ENCODE measurements around the gene MRPS34.

Gene MRPS34

GRCh38 chr16:1818204-1818872 lies 45.4 kb upstream of the MRPS34 start:
- no peak overlapping the region for H3K4me3 ChIP-seq (ENCODE audit: low read depth, low read length)
- TF ChIP-seq CTCF (IDR thresholded peaks at IDR 0.05; ENCODE audit: control insufficient read depth, extremely low read depth, insufficient read depth) = no peak
- no peak for DNase-seq (ENCODE audit: low read depth)

GRCh38 chr16:1817716-1818115 lies 44.8 kb upstream of the MRPS34 start:
- H3K4me3 ChIP-seq (ENCODE audit: low read depth, low read length) = no peak overlapping the region
- no peak for TF ChIP-seq CTCF (IDR thresholded peaks at IDR 0.05; ENCODE audit: control insufficient read depth, extremely low read depth, insufficient read depth)
- DNase-seq (ENCODE audit: low read depth) = no peak

GRCh38 chr16:1817276-1817589 lies 44.3 kb upstream of the MRPS34 start:
- no peak overlapping the region for H3K4me3 ChIP-seq (ENCODE audit: low read depth, low read length)
- TF ChIP-seq CTCF (IDR thresholded peaks at IDR 0.05; ENCODE audit: control insufficient read depth, extremely low read depth, insufficient read depth) = no peak
- DNase-seq (ENCODE audit: low read depth) = no peak

- TF ChIP-seq CTCF (IDR thresholded peaks at IDR 0.05; ENCODE audit: control insufficient read depth, extremely low read depth, insufficient read depth) = no peak
- DNase-seq (ENCODE audit: low read depth) = no peak
- no peak overlapping the region for H3K4me3 ChIP-seq (ENCODE audit: low read depth, low read length)
Measured at GRCh38 chr16:1816396-1817275, 43.7 kb upstream of the MRPS34 start.

- no peak for DNase-seq (ENCODE audit: low read depth)
- no peak overlapping the region for H3K4me3 ChIP-seq (ENCODE audit: low read depth, low read length)
- no peak for TF ChIP-seq CTCF (IDR thresholded peaks at IDR 0.05; ENCODE audit: control insufficient read depth, extremely low read depth, insufficient read depth)
Measured at GRCh38 chr16:1815461-1815860, 42.5 kb upstream of the MRPS34 start.

- peak; percentile 78 for TF ChIP-seq CTCF (IDR thresholded peaks at IDR 0.05; ENCODE audit: control insufficient read depth, extremely low read depth, insufficient read depth)
- H3K4me3 ChIP-seq (ENCODE audit: low read depth, low read length) = no peak overlapping the region
- peak; percentile 82 for DNase-seq (ENCODE audit: low read depth)
Measured at GRCh38 chr16:1812732-1813163, 39.8 kb upstream of the MRPS34 start.
